Activated CD8-positive, alpha-beta memory T cell treated with anti-CD3 and anti-CD28 coated beads for 1 hour (primary cell): ENCODE data around the gene POLA1.
"Not testable (repeated sequence)": the region's sequence is repeated elsewhere in the genome, so short reads cannot be mapped to it uniquely, and the experiment has no call there.

ENCODE experiments used
- DNase-seq, 2 donors: peaks; one replicate each; pipeline ENCODE4 v3.0.0-alpha.2; 2020; ENCODE audit warnings: low read depth in 1 of 2; ENCODE audit errors: extremely low read depth in 1 of 2

POLA1 gene

GRCh38 chrX:24777660-24778059, 83.9 kb downstream of the POLA1 start:
- DNase-seq = no peak

GRCh38 chrX:24782011-24782410, 88.3 kb downstream of the POLA1 start:
- no peak for DNase-seq

GRCh38 chrX:24789047-24789446, 95.3 kb downstream of the POLA1 start:
- no peak for DNase-seq

GRCh38 chrX:24790166-24790565, 96.4 kb downstream of the POLA1 start:
- no peak for DNase-seq

GRCh38 chrX:24796204-24796603, 102.5 kb downstream of the POLA1 start:
- DNase-seq = no peak

- no peak for DNase-seq
Observed at GRCh38 chrX:24799078-24799477, 105.4 kb downstream of the POLA1 start.

GRCh38 chrX:24799565-24799964, 105.8 kb downstream of the POLA1 start:
- DNase-seq = no peak

GRCh38 chrX:24805201-24805600, 111.5 kb downstream of the POLA1 start:
- DNase-seq = no peak

- not testable (repeated sequence) for DNase-seq
Observed at GRCh38 chrX:24819807-24820206, 126.1 kb downstream of the POLA1 start.

GRCh38 chrX:24828147-24828546, 134.4 kb downstream of the POLA1 start:
- DNase-seq = no peak

- no peak for DNase-seq
Observed at GRCh38 chrX:24828600-24828999, 134.9 kb downstream of the POLA1 start.

- no peak for DNase-seq
Observed at GRCh38 chrX:24833695-24834094, 140.0 kb downstream of the POLA1 start.

GRCh38 chrX:24837966-24838365, 144.2 kb downstream of the POLA1 start:
- no peak for DNase-seq

GRCh38 chrX:24838629-24839028, 144.9 kb downstream of the POLA1 start:
- DNase-seq = no peak

- no peak for DNase-seq
Observed at GRCh38 chrX:24839331-24839730, 145.6 kb downstream of the POLA1 start.

- no peak for DNase-seq
Observed at GRCh38 chrX:24842486-24842885, 148.8 kb downstream of the POLA1 start.

- DNase-seq = no peak
Observed at GRCh38 chrX:24846550-24847150, 152.9 kb downstream of the POLA1 start.

GRCh38 chrX:24851289-24851688, 157.6 kb downstream of the POLA1 start:
- no peak for DNase-seq

GRCh38 chrX:24851780-24852179, 158.1 kb downstream of the POLA1 start:
- no peak for DNase-seq

GRCh38 chrX:24858004-24858746, 164.5 kb downstream of the POLA1 start:
- no peak for DNase-seq

GRCh38 chrX:24859211-24859841, 165.6 kb downstream of the POLA1 start:
- DNase-seq = no peak

- DNase-seq = no peak
Observed at GRCh38 chrX:24860140-24860539, 166.4 kb downstream of the POLA1 start.
